ENCODE data around the gene LTBP3.

LTBP3 gene

GRCh38 chr11:65585396-65586246 lies 27.5 kb upstream of the LTBP3 start:
- no peak for DNase-seq (ENCODE audit: low read depth)

GRCh38 chr11:65584723-65585171 lies 26.6 kb upstream of the LTBP3 start:
- DNase-seq (ENCODE audit: low read depth), result no peak

GRCh38 chr11:65584106-65584505 lies 25.9 kb upstream of the LTBP3 start:
- DNase-seq (ENCODE audit: low read depth), result no peak

- no peak for DNase-seq (ENCODE audit: low read depth)
Measured at GRCh38 chr11:65583589-65583988, 25.4 kb upstream of the LTBP3 start.

DNA sequence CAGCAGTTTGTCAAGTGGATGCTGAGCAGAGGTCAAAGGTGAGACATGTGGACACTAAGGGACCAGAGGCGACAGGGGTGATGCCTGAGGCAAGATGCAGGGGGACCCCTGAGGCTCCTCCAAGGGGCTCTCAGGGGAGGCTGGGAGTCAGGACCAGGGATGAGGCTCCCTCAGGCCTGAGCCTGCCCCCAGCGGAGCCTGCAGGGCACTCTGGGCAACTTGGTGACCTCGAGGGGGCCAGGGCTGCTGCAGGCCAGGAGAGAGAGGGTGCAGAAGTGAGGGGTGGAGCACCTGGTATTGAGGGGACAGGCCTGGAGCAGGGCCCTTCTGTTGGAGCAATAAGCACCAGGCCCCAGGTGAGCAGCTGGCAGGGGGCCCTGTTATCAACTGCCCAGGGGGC lies 23.8 kb upstream of the LTBP3 start:
- no peak for DNase-seq (ENCODE audit: low read depth)

DNA sequence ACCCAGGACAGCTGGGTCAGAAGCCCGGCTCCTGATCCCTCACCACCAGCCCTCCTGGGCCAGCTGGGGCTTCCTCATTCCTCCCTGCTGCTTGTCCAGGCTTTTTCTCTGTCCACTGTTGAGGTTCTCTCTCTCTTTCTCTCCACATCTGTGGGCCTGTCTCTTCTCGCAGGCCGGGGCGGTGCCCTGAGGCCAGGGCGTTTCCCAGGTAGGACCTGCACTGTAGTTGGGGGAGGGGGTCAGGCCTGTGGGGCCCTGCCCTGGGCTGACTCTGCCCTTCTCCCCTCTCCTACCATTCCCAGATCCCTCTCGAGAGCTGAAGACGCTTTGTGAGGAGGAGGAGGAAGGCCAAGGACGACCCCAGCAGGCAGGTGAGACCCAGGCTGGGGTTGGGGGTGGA lies 22.6 kb upstream of the LTBP3 start:
- DNase-seq (ENCODE audit: low read depth), result no peak

DNA sequence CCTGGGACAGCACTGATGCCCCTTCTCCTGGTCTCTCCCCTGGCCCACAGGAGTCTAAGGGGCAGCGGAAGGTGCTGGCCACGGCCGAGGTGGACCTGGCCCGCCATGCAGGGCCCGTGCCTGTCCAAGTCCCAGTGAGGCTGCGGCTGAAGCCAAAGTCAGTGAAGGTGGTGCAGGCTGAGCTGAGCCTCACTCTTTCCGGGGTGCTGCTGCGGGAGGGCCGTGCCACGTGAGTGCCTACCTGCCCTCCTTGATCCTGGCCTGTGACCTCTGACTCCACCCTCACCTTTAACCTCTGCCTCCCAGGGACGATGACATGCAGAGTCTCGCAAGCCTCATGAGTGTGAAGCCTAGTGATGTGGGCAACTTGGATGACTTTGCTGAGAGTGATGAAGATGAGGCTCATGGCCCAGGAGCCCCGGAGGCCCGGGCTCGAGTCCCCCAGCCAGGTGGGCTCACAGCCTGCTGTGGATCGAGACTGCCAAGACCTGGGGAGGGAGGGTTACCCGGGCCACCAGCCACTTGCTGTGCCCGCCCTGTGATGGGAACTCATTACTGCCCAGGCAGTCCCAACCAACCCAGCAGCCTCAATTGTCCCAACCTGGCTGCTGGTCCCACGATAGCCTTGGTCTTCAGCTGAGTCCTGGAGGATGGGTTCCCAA lies 22.0 kb upstream of the LTBP3 start:
- no peak for DNase-seq (ENCODE audit: low read depth)

DNA sequence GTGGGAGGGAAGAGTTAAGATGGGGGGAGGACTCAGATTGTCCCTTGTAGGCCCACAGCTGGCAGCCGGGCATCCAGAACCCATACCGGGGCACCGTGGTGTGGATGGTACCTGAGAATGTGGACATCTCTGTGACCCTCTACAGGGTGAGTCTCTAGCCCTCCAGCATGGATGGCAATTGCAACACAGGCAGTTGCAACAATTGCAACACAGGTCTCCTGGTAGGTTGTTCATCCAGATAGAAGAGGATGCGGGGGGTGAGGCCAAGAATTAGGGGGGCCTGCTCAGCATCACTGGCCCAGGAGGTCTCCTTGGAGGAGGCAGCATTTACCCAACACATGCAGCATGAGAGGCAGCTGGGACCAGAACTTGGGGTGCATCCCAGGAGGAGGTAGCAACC lies 21.1 kb upstream of the LTBP3 start:
- DNase-seq (ENCODE audit: low read depth), result no peak

DNA sequence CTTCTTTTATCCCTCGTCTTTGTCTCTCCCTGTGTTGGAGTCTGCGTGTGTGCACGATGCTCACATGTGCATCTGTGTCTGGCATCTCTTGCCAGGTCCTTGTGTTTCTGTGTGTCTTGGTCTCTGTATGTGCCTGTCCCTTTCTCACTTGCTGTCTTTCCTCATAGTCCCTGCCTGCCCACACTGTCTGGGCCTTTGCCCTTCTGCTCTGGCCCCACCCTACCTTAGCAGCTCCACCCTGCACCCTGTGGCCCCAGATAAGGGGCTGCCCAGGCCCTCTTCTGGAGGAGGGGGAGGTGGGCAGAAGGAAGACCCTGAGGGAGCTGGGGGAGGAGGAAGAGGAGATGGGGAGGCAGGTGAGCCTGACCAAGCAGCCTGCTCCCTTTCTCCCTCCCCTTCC lies 20.5 kb upstream of the LTBP3 start:
- no peak for DNase-seq (ENCODE audit: low read depth)

- DNase-seq (ENCODE audit: low read depth), result no peak
Measured at GRCh38 chr11:65578134-65578533, 20.0 kb upstream of the LTBP3 start.

GRCh38 chr11:65577756-65578109 lies 19.6 kb upstream of the LTBP3 start:
- DNase-seq (ENCODE audit: low read depth), result no peak

GRCh38 chr11:65576867-65577755 lies 19.0 kb upstream of the LTBP3 start:
- DNase-seq (ENCODE audit: low read depth), result no peak

GRCh38 chr11:65576232-65576866 lies 18.2 kb upstream of the LTBP3 start:
- DNase-seq (ENCODE audit: low read depth), result no peak

GRCh38 chr11:65575568-65576231 lies 17.5 kb upstream of the LTBP3 start, which contains the start of gene EHBP1L1:
TSS of gene EHBP1L1 (plus strand) at chr11:65576053. CDS start at chr11:65576303, 250 bp downstream.
- peak; percentile 63 for DNase-seq (ENCODE audit: low read depth)

GRCh38 chr11:65574811-65575567 lies 16.8 kb upstream of the LTBP3 start:
- DNase-seq (ENCODE audit: low read depth), result no peak

GRCh38 chr11:65574109-65574810 lies 16.1 kb upstream of the LTBP3 start:
- DNase-seq (ENCODE audit: low read depth), result peak; percentile 74

- no peak for DNase-seq (ENCODE audit: low read depth)
Measured at GRCh38 chr11:65573391-65574079, 15.4 kb upstream of the LTBP3 start.

- peak; percentile 91 for DNase-seq (ENCODE audit: low read depth)
Measured at GRCh38 chr11:65572356-65573051, 14.3 kb upstream of the LTBP3 start, which contains the start of gene FAM89B. TSS of gene FAM89B (plus strand) at chr11:65572538. CDS start at chr11:65572670, 132 bp downstream.

DNA sequence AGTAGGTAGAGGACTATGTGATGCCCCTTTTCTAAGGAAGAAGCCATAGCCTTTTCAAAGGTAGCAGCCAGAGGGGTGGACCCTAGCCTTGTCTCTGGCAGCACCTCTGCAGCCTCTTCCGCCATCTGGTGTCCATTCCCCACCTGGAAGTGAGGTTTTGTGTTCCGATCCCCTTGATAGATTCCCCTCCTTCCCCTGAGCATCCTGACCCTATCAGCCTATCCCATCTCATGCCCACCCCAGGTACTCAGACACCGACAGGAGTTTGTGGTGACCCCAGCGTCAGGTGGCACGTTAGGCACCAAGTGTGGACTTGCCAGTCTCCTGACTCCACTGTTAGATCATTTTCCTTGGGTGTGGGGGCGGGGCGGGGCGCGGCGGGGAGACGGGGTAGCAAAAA lies 13.8 kb upstream of the LTBP3 start:
- DNase-seq (ENCODE audit: low read depth), result no peak
